Neural cell (in vitro differentiated cells): ENCODE data around the gene MID2. TPM values are rescaled to one million over a fixed set of nuclear protein-coding genes. Genes with fewer than 3 reads are reported as not detected.

Source experiments
- H2AFZ ChIP-seq: fragments of 200-600, 300-800 bp; sonication (generic), shearing (Covaris generic); 2 replicates; pipeline ENCODE4 v1.6.0; 2014; ENCODE audit warnings: low read depth, mild to moderate bottlenecking, antibody characterized with exemption, low read length, moderate library complexity
- H3F3A ChIP-seq: fragments of 200-600 bp; shearing (Covaris generic); 2 replicates; pipeline ENCODE4 v1.6.1; 2016; ENCODE audit warnings: mild to moderate bottlenecking, moderate library complexity, mixed read lengths, antibody characterized with exemption, low read length; ENCODE audit not compliant: insufficient read depth, poor library complexity, severe bottlenecking
- H3K27ac ChIP-seq: fragments of 200-600, 300-800 bp; sonication (generic), shearing (Covaris generic); 2 replicates; pipeline ENCODE4 v1.5.1; 2014; ENCODE audit warnings: mild to moderate bottlenecking, low read length, moderate library complexity
- H3K27me3 ChIP-seq: fragments of 300-800, 200-600 bp; sonication (generic), shearing (Covaris generic); 2 replicates; pipeline ENCODE4 v1.6.0; 2014; ENCODE audit warnings: mild to moderate bottlenecking, low read depth, low read length, moderate library complexity; ENCODE audit not compliant: insufficient read depth
- H3K36me3 ChIP-seq: fragments of 300-800, 200-600 bp; sonication (generic), shearing (Covaris generic); 2 replicates; pipeline ENCODE4 v1.5.1; 2014; ENCODE audit warnings: mild to moderate bottlenecking, antibody characterized with exemption, low read length, moderate library complexity; ENCODE audit not compliant: insufficient read depth
- H3K4me2 ChIP-seq: fragments of 300-800, 200-600 bp; sonication (generic), shearing (Covaris generic); 2 replicates; pipeline ENCODE4 v1.6.0; 2014; ENCODE audit warnings: mild to moderate bottlenecking, low read length
- H3K4me3 ChIP-seq: fragments of 300-800, 200-600 bp; sonication (generic), shearing (Covaris generic); 2 replicates; pipeline ENCODE4 v1.5.1; 2014; ENCODE audit warnings: mild to moderate bottlenecking, low read length, moderate library complexity
- H3K79me2 ChIP-seq: fragments of 200-600 bp; shearing (Covaris generic); replicated peaks from 2 replicates; pipeline ENCODE4 v1.6.0; 2014; ENCODE audit warnings: mild to moderate bottlenecking, low read length, moderate library complexity; ENCODE audit not compliant: insufficient read depth
- H3K9ac ChIP-seq: fragments of 300-800, 200-600 bp; sonication (generic), shearing (Covaris generic); 2 replicates; pipeline ENCODE4 v1.6.1; 2016; ENCODE audit warnings: mild to moderate bottlenecking, low read length, mixed read lengths
- H3K9me2 ChIP-seq: fragments of 200-600 bp; shearing (Covaris generic); 2 replicates; pipeline ENCODE4 v1.6.1; 2016; ENCODE audit warnings: mild to moderate bottlenecking, low read length, mixed read lengths; ENCODE audit not compliant: insufficient read depth
- H3K9me3 ChIP-seq: fragments of 200-600, 300-800 bp; sonication (generic), shearing (Covaris generic); 2 replicates; pipeline ENCODE4 v1.6.1; 2016; ENCODE audit warnings: mild to moderate bottlenecking, mixed run types, low read length, moderate library complexity, mixed read lengths
- H4K20me1 ChIP-seq: fragments of 200-600 bp; shearing (Covaris generic); 2 replicates; pipeline ENCODE4 v1.6.1; 2016; ENCODE audit warnings: mild to moderate bottlenecking, mixed run types; ENCODE audit not compliant: insufficient read depth
- EP300 ChIP-seq: fragments of 450-650 bp; conservative IDR thresholded peaks from 2 replicates; pipeline ENCODE4 v1.6.1; 2014; ENCODE audit warnings: antibody characterized with exemption, mild to moderate bottlenecking, moderate library complexity; ENCODE audit not compliant: poor library complexity, severe bottlenecking
- RAD21 ChIP-seq: fragments of 450-650 bp; conservative IDR thresholded peaks from 2 replicates; pipeline ENCODE4 v1.6.1; 2014; ENCODE audit warnings: antibody characterized with exemption, mild to moderate bottlenecking, moderate library complexity
- REST ChIP-seq: IDR thresholded peaks from 2 replicates; pipeline ENCODE4 v1.6.1; 2012; ENCODE audit warnings: borderline replicate concordance
- SMC3 ChIP-seq: fragments of 450-650 bp; conservative IDR thresholded peaks from 2 replicates; pipeline ENCODE4 v1.6.1; 2014; ENCODE audit warnings: antibody characterized with exemption, mild to moderate bottlenecking, moderate library complexity; ENCODE audit not compliant: poor library complexity
- polyA plus RNA-seq: library from polyadenylated mRNA; depleted of rRNA; stranded (reverse); fragments of >200 nt; gene quantifications from 2 replicates; pipeline ENCODE4 v1.2.3, GENCODE V29; 2014
- TF ChIP-seq, protein P1 (sequence below): fragments of 450-650 bp; IDR thresholded peaks from 2 replicates; pipeline ENCODE4 v1.5.1; 2014; ENCODE audit warnings: antibody characterized with exemption, mild to moderate bottlenecking, moderate library complexity; ENCODE audit not compliant: poor library complexity, severe bottlenecking

The MID2 gene
- polyA plus RNA-seq, 1 donor from 2014 or later = 4.2 TPM

DNA sequence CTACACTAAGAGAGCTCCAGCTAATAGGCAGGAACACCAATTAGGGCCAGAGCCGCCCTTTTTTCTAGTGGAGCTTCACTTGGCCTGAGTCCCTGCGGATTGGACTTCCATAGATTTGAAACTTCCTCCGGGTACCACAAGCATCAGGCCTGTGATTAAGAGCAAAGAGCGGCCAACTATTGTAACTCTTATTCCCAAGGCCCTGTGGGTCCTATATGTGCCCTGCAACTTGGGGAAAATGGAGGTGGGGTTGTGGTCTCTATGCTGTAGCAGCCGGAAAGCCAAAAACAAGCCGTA lies 48.2 kb upstream of the MID2 start, which contains the start of gene NCBP2L:
TSS of gene NCBP2L (plus strand) at position 198 of the 297 bp plus-strand sequence. CDS start 16,488 bp downstream, outside the sequence.
- Histone ChIP-seq H3K27me3 (peaks cover 20% of the 10 kb centered on the region), H3K9me2 (no peaks in the 10 kb centered on the region), H3K4me3 (peak within 1 kb of the TSS; percentile 68), H3K79me2 (no peaks in the 10 kb centered on the region), H3F3A (no peaks in the 10 kb centered on the region), H3K9ac (no peak within 1 kb of the TSS), H2AFZ (no peak within 1 kb of the TSS), H4K20me1 (no peaks in the 10 kb centered on the region), H3K9me3 (no peaks in the 10 kb centered on the region), H3K27ac (no peak within 1 kb of the TSS), H3K36me3 (no peaks in the 10 kb centered on the region), H3K4me2 (no peak within 1 kb of the TSS)
- TF ChIP-seq, protein P1, sequence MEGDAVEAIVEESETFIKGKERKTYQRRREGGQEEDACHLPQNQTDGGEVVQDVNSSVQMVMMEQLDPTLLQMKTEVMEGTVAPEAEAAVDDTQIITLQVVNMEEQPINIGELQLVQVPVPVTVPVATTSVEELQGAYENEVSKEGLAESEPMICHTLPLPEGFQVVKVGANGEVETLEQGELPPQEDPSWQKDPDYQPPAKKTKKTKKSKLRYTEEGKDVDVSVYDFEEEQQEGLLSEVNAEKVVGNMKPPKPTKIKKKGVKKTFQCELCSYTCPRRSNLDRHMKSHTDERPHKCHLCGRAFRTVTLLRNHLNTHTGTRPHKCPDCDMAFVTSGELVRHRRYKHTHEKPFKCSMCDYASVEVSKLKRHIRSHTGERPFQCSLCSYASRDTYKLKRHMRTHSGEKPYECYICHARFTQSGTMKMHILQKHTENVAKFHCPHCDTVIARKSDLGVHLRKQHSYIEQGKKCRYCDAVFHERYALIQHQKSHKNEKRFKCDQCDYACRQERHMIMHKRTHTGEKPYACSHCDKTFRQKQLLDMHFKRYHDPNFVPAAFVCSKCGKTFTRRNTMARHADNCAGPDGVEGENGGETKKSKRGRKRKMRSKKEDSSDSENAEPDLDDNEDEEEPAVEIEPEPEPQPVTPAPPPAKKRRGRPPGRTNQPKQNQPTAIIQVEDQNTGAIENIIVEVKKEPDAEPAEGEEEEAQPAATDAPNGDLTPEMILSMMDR = peak; percentile 8
- no peak for TF ChIP-seq RAD21

GRCh38 chrX:107780525-107780924 lies 45.1 kb upstream of the MID2 start:
- Histone ChIP-seq H3K79me2 (no peaks in the 10 kb centered on the region), H3K4me3 (no peak overlapping the region), H3F3A (no peaks in the 10 kb centered on the region), H4K20me1 (no peaks in the 10 kb centered on the region), H3K27me3 (peaks cover 2% of the 10 kb centered on the region), H3K9me3 (no peaks in the 10 kb centered on the region), H3K4me2 (no peak overlapping the region), H3K36me3 (no peaks in the 10 kb centered on the region), H2AFZ (no peak overlapping the region), H3K9me2 (no peaks in the 10 kb centered on the region), H3K9ac (no peak overlapping the region), H3K27ac (no peak overlapping the region)
- TF ChIP-seq SMC3 (no peak), REST (no peak), RAD21 (no peak), EP300 (no peak)

- no peaks in the 10 kb centered on the region for H3K9me2 ChIP-seq
- H3K36me3 ChIP-seq = no peaks in the 10 kb centered on the region
- no peaks in the 10 kb centered on the region for H3F3A ChIP-seq
- H3K27me3 ChIP-seq = no peaks in the 10 kb centered on the region
- H4K20me1 ChIP-seq = no peaks in the 10 kb centered on the region
- no peaks in the 10 kb centered on the region for H3K9me3 ChIP-seq
- H3K79me2 ChIP-seq = no peaks in the 10 kb centered on the region
- H3K27ac ChIP-seq = no peak overlapping the region
- H3K4me2 ChIP-seq = no peak overlapping the region
- no peak overlapping the region for H2AFZ ChIP-seq
- no peak overlapping the region for H3K4me3 ChIP-seq
- TF ChIP-seq EP300 (no peak), RAD21 (no peak)
- no peak overlapping the region for H3K9ac ChIP-seq
Observed at GRCh38 chrX:107787827-107788226, 37.8 kb upstream of the MID2 start.
